Memory B cell (primary cell): ENCODE measurements around the gene ZC2HC1C.

ENCODE experiments used
- ATAC-seq: fragments of 150-1000 bp; cut with Tn5 transposase; 2 replicates; pipeline ENCODE4 v1.10.0; 2021; ENCODE audit warnings: low read depth, mild to moderate bottlenecking, moderate library complexity
- DNase-seq, 2 donors: peaks; one replicate each; pipeline ENCODE4 v3.0.0; 2022; ENCODE audit warnings: low spot score in 2 of 2
- H3K27ac Mint-ChIP-seq: one replicate; pipeline ENCODE4 v1.8.0; 2022; ENCODE audit warnings: mild to moderate bottlenecking, moderate library complexity, mixed read lengths
- H3K27me3 Mint-ChIP-seq: one replicate; pipeline ENCODE4 v1.8.0; 2022; ENCODE audit warnings: mixed read lengths
- H3K36me3 Mint-ChIP-seq: one replicate; pipeline ENCODE4 v1.8.0; 2022; ENCODE audit warnings: mild to moderate bottlenecking, mixed read lengths
- H3K4me1 Mint-ChIP-seq: one replicate; pipeline ENCODE4 v1.8.0; 2022; ENCODE audit warnings: mixed read lengths
- H3K4me3 Mint-ChIP-seq: one replicate; pipeline ENCODE4 v1.8.0; 2022; ENCODE audit warnings: mild to moderate bottlenecking, moderate library complexity, mixed read lengths
- H3K9me3 Mint-ChIP-seq: one replicate; pipeline ENCODE4 v1.8.0; 2022; ENCODE audit warnings: mixed read lengths

Gene ZC2HC1C

GRCh38 chr14:75092698-75093097 lies 23.3 kb downstream of the ZC2HC1C start:
- H3K9me3 Mint-ChIP-seq = no peaks in the 10 kb centered on the region
- H3K4me3 Mint-ChIP-seq = no peak overlapping the region
- DNase-seq (no peak), ATAC-seq (no peak)
- no peaks in the 10 kb centered on the region for H3K27me3 Mint-ChIP-seq
- H3K27ac Mint-ChIP-seq = no peak overlapping the region
- H3K36me3 Mint-ChIP-seq = peaks cover 20% of the 10 kb centered on the region
- H3K4me1 Mint-ChIP-seq = no peaks in the 10 kb centered on the region

- Mint-ChIP-seq H3K27ac (no peak overlapping the region), H3K27me3 (no peaks in the 10 kb centered on the region), H3K36me3 (peaks cover 38% of the 10 kb centered on the region), H3K4me3 (no peak overlapping the region), H3K4me1 (no peaks in the 10 kb centered on the region), H3K9me3 (no peaks in the 10 kb centered on the region)
- no peak for DNase-seq
- ATAC-seq = no peak
Observed at GRCh38 chr14:75094896-75095295, 25.5 kb downstream of the ZC2HC1C start.

GRCh38 chr14:75095690-75096089 lies 26.2 kb downstream of the ZC2HC1C start:
- Mint-ChIP-seq H3K9me3 (no peaks in the 10 kb centered on the region), H3K4me1 (no peaks in the 10 kb centered on the region), H3K4me3 (no peak overlapping the region), H3K27ac (no peak overlapping the region), H3K27me3 (no peaks in the 10 kb centered on the region), H3K36me3 (peaks cover 35% of the 10 kb centered on the region)
- ATAC-seq = peak; percentile 64
- no peak for DNase-seq

GRCh38 chr14:75096959-75097358 lies 27.5 kb downstream of the ZC2HC1C start:
- Mint-ChIP-seq H3K4me3 (no peak overlapping the region), H3K27ac (no peak overlapping the region), H3K27me3 (no peaks in the 10 kb centered on the region), H3K9me3 (no peaks in the 10 kb centered on the region), H3K36me3 (peaks cover 35% of the 10 kb centered on the region), H3K4me1 (no peaks in the 10 kb centered on the region)
- no peak for DNase-seq
- ATAC-seq = no peak

GRCh38 chr14:75098212-75098611 lies 28.8 kb downstream of the ZC2HC1C start:
- H3K9me3 Mint-ChIP-seq = no peaks in the 10 kb centered on the region
- H3K27me3 Mint-ChIP-seq = no peaks in the 10 kb centered on the region
- peaks cover 39% of the 10 kb centered on the region for H3K36me3 Mint-ChIP-seq
- no peaks in the 10 kb centered on the region for H3K4me1 Mint-ChIP-seq
- H3K4me3 Mint-ChIP-seq = no peak overlapping the region
- DNase-seq (no peak), ATAC-seq (no peak)
- H3K27ac Mint-ChIP-seq = no peak overlapping the region

GRCh38 chr14:75098682-75099081 lies 29.2 kb downstream of the ZC2HC1C start:
- ATAC-seq = no peak

GRCh38 chr14:75101491-75101890 lies 32.0 kb downstream of the ZC2HC1C start:
- H3K27ac Mint-ChIP-seq = no peak overlapping the region
- H3K27me3 Mint-ChIP-seq = no peaks in the 10 kb centered on the region
- no peaks in the 10 kb centered on the region for H3K4me1 Mint-ChIP-seq
- DNase-seq (no peak), ATAC-seq (no peak)
- no peaks in the 10 kb centered on the region for H3K9me3 Mint-ChIP-seq
- peaks cover 48% of the 10 kb centered on the region for H3K36me3 Mint-ChIP-seq
- H3K4me3 Mint-ChIP-seq = no peak overlapping the region

More at GRCh38 chr14:75098682-75099081, 29.2 kb downstream of the ZC2HC1C start:
- Mint-ChIP-seq H3K27ac (no peak overlapping the region), H3K9me3 (no peaks in the 10 kb centered on the region), H3K27me3 (no peaks in the 10 kb centered on the region), H3K4me3 (no peak overlapping the region), H3K4me1 (no peaks in the 10 kb centered on the region), H3K36me3 (peaks cover 41% of the 10 kb centered on the region)
- DNase-seq = no peak

GRCh38 chr14:75107186-75107585 lies 37.7 kb downstream of the ZC2HC1C start:
- Mint-ChIP-seq H3K4me1 (no peaks in the 10 kb centered on the region), H3K27ac (peak overlapping the region; percentile 45), H3K4me3 (no peak overlapping the region), H3K36me3 (peaks cover 49% of the 10 kb centered on the region), H3K9me3 (no peaks in the 10 kb centered on the region), H3K27me3 (no peaks in the 10 kb centered on the region)
- DNase-seq = no peak
- ATAC-seq = no peak

- DNase-seq = no peak
- Mint-ChIP-seq H3K27me3 (no peaks in the 10 kb centered on the region), H3K4me1 (no peaks in the 10 kb centered on the region), H3K27ac (no peak overlapping the region), H3K9me3 (no peaks in the 10 kb centered on the region), H3K36me3 (peaks cover 46% of the 10 kb centered on the region), H3K4me3 (no peak overlapping the region)
- ATAC-seq = no peak
Observed at GRCh38 chr14:75109877-75110276, 40.4 kb downstream of the ZC2HC1C start.

GRCh38 chr14:75113932-75114539 lies 44.6 kb downstream of the ZC2HC1C start:
- Mint-ChIP-seq H3K27ac (no peak overlapping the region), H3K27me3 (no peaks in the 10 kb centered on the region), H3K4me1 (no peaks in the 10 kb centered on the region), H3K36me3 (peaks cover 31% of the 10 kb centered on the region), H3K4me3 (no peak overlapping the region), H3K9me3 (no peaks in the 10 kb centered on the region)
- no peak for ATAC-seq
- no peak for DNase-seq

- H3K4me1 Mint-ChIP-seq = peaks cover 3% of the 10 kb centered on the region
- H3K36me3 Mint-ChIP-seq = peaks cover 15% of the 10 kb centered on the region
- no peak overlapping the region for H3K4me3 Mint-ChIP-seq
- no peaks in the 10 kb centered on the region for H3K27me3 Mint-ChIP-seq
- ATAC-seq (no peak), DNase-seq (no peak)
- no peak overlapping the region for H3K27ac Mint-ChIP-seq
- H3K9me3 Mint-ChIP-seq = no peaks in the 10 kb centered on the region
Observed at GRCh38 chr14:75119056-75119455, 49.6 kb downstream of the ZC2HC1C start.

- no peak for DNase-seq
Observed at GRCh38 chr14:75120541-75121291, 51.3 kb downstream of the ZC2HC1C start.

GRCh38 chr14:75121552-75121951 lies 52.1 kb downstream of the ZC2HC1C start:
- no peak for ATAC-seq
- peaks cover 11% of the 10 kb centered on the region for H3K36me3 Mint-ChIP-seq
- no peaks in the 10 kb centered on the region for H3K27me3 Mint-ChIP-seq
- H3K4me1 Mint-ChIP-seq = peaks cover 21% of the 10 kb centered on the region
- H3K27ac Mint-ChIP-seq = no peak overlapping the region
- no peak overlapping the region for H3K4me3 Mint-ChIP-seq
- no peaks in the 10 kb centered on the region for H3K9me3 Mint-ChIP-seq
- no peak for DNase-seq

More at GRCh38 chr14:75120541-75121291, 51.3 kb downstream of the ZC2HC1C start:
- Mint-ChIP-seq H3K4me1 (peaks cover 14% of the 10 kb centered on the region), H3K27ac (no peak overlapping the region), H3K4me3 (no peak overlapping the region), H3K36me3 (peaks cover 11% of the 10 kb centered on the region), H3K9me3 (no peaks in the 10 kb centered on the region), H3K27me3 (no peaks in the 10 kb centered on the region)
- ATAC-seq = no peak

GRCh38 chr14:75123991-75124390 lies 54.5 kb downstream of the ZC2HC1C start:
- H3K9me3 Mint-ChIP-seq = no peaks in the 10 kb centered on the region
- H3K36me3 Mint-ChIP-seq = peaks cover 8% of the 10 kb centered on the region
- no peak for ATAC-seq
- DNase-seq = no peak
- H3K4me1 Mint-ChIP-seq = peaks cover 31% of the 10 kb centered on the region
- peak overlapping the region; percentile 87 for H3K27ac Mint-ChIP-seq
- no peaks in the 10 kb centered on the region for H3K27me3 Mint-ChIP-seq
- H3K4me3 Mint-ChIP-seq = no peak overlapping the region

- H3K4me3 Mint-ChIP-seq = peak overlapping the region; percentile 94
- H3K9me3 Mint-ChIP-seq = no peaks in the 10 kb centered on the region
- H3K27me3 Mint-ChIP-seq = no peaks in the 10 kb centered on the region
- peak overlapping the region; percentile 99 for H3K27ac Mint-ChIP-seq
- no peak for DNase-seq
- H3K4me1 Mint-ChIP-seq = peaks cover 31% of the 10 kb centered on the region
- H3K36me3 Mint-ChIP-seq = peaks cover 4% of the 10 kb centered on the region
- no peak for ATAC-seq
Observed at GRCh38 chr14:75125617-75126016, 56.2 kb downstream of the ZC2HC1C start.
